A549 (cell line): ENCODE results near the gene TBCK. TPM values are rescaled to one million over a fixed set of nuclear protein-coding genes. Genes with fewer than 3 reads are reported as not detected.

Source experiments
- ATAC-seq, 2 experiments: fragments of 200-7000 bp in 1 of 2; fragments of >200 bp in 1 of 2; cut with Nextera tagmentation in 1 of 2; cut with Tn5 transposase in 1 of 2; 3 replicates each; pipeline versions ENCODE4 v1.8.0 to v1.9.1; 2018 to 2020; ENCODE audit warnings: mild to moderate bottlenecking in 1 of 2, moderate library complexity in 1 of 2
- CTCF ChIA-PET: fragments of 300-600 bp; sonication (Branson Sonifier 250); formaldehyde crosslinking; extraction: SDS; loops from one replicate; lab custom pipeline; 2021; ENCODE audit warnings: antibody characterized with exemption, inconsistent platforms; lab: Yijun Ruan, JAX
- POLR2A ChIA-PET: fragments of 350-600 bp; formaldehyde crosslinking; extraction: SDS; loops from one replicate; lab custom pipeline; 2021; ENCODE audit warnings: antibody characterized with exemption, inconsistent platforms; lab: Yijun Ruan, JAX
- DNase-seq, 2 experiments: peaks; one replicate each; pipeline versions ENCODE4 v3.0.0 to v3.0.0-alpha.2; 2011 to 2016; ENCODE audit warnings: low read depth in 1 of 2, low spot score in 1 of 2
- FAIRE-seq: peaks from 2 replicates; lab custom pipeline; 2011; peaks lifted over from hg19 to GRCh38; lab: Jason Lieb, UNC
- H3K27ac ChIP-seq, 2 experiments: fragments of >200 bp; sonication (Bioruptor Twin); formaldehyde crosslinking; 3 replicates each; pipeline ENCODE4 v1.5.1; 2016 to 2017
- H3K4me1 ChIP-seq: fragments of >200 bp; sonication (Bioruptor Twin); formaldehyde crosslinking; 3 replicates; pipeline ENCODE4 v1.6.1; 2016
- H3K4me2 ChIP-seq: fragments of >200 bp; sonication (Bioruptor Twin); formaldehyde crosslinking; 3 replicates; pipeline ENCODE4 v1.6.1; 2016
- H3K4me3 ChIP-seq: fragments of >200 bp; sonication (Bioruptor Twin); formaldehyde crosslinking; 3 replicates; pipeline ENCODE4 v1.5.1; 2016
- H3K9me3 ChIP-seq: fragments of >200 bp; sonication (Bioruptor Twin); formaldehyde crosslinking; 3 replicates; pipeline ENCODE4 v1.6.1; 2016
- CBX2 ChIP-seq: fragments of 200-600 bp; sonication (generic); IDR thresholded peaks from 2 replicates; pipeline ENCODE4 v1.6.1; 2016; ENCODE audit warnings: low read depth, mild to moderate bottlenecking, borderline replicate concordance
- CEBPB ChIP-seq, 2 experiments: fragments of >200 bp in 1 of 2; sonication (Bioruptor Twin) in 1 of 2; formaldehyde crosslinking in 1 of 2; IDR thresholded peaks; 2 replicates each; pipeline ENCODE4 v1.6.1; 2012 to 2016
- CHD2 ChIP-seq: fragments of 150-350 bp; IDR thresholded peaks from 2 replicates; pipeline ENCODE4 v1.6.1; 2014; ENCODE audit warnings: low read length; ENCODE audit not compliant: partially characterized antibody
- CHD4 ChIP-seq: fragments of 200-600 bp; sonication (generic); IDR thresholded peaks from 2 replicates; pipeline ENCODE4 v1.6.1; 2016; ENCODE audit warnings: antibody characterized with exemption, mild to moderate bottlenecking, borderline replicate concordance
- ESRRA ChIP-seq: fragments of 150-350 bp; IDR thresholded peaks from 2 replicates; pipeline ENCODE4 v1.6.1; 2014; ENCODE audit warnings: mild to moderate bottlenecking, low read length, borderline replicate concordance
- FOXS1 ChIP-seq: fragments of 250-450 bp; sonication (Bioruptor Pico); IDR thresholded peaks from 2 replicates; pipeline ENCODE4 v1.5.0; 2020; ENCODE audit warnings: mild to moderate bottlenecking, moderate library complexity
- KDM1A ChIP-seq: fragments of 200-600 bp; sonication (generic); IDR thresholded peaks from 2 replicates; pipeline ENCODE4 v1.6.1; 2016; ENCODE audit warnings: low read depth, mild to moderate bottlenecking
- KDM5A ChIP-seq: fragments of 200-600 bp; sonication (generic); IDR thresholded peaks from 2 replicates; pipeline ENCODE4 v1.6.1; 2016; ENCODE audit warnings: antibody characterized with exemption, mild to moderate bottlenecking
- MYC ChIP-seq: IDR thresholded peaks from 2 replicates; pipeline ENCODE4 v1.6.1; 2012; ENCODE audit warnings: mild to moderate bottlenecking, inconsistent platforms, low read length, improper control_type of control experiment, borderline replicate concordance
- NFE2L2 ChIP-seq: fragments of 150-350 bp; conservative IDR thresholded peaks from 2 replicates; pipeline ENCODE4 v1.6.1; 2014; ENCODE audit warnings: low read length
- POLR2AphosphoS2 ChIP-seq: conservative IDR thresholded peaks from 2 replicates; pipeline ENCODE4 v1.6.1; 2012; ENCODE audit warnings: low read length, improper control_type of control experiment, inconsistent platforms
- RAD21 ChIP-seq, 2 experiments: fragments of >200 bp in 1 of 2; sonication (Bioruptor Twin) in 1 of 2; formaldehyde crosslinking in 1 of 2; IDR thresholded peaks in 1 of 2; conservative IDR thresholded peaks in 1 of 2; 2 replicates in 1 of 2; 3 replicates in 1 of 2; pipeline ENCODE4 v1.6.1; 2012 to 2018; ENCODE audit warnings: inconsistent platforms in 1 of 2
- SMC3 ChIP-seq: fragments of >200 bp; sonication (Bioruptor Twin); formaldehyde crosslinking; IDR thresholded peaks from 3 replicates; pipeline ENCODE4 v1.6.1; 2018; ENCODE audit warnings: inconsistent platforms
- TFCP2L1 ChIP-seq: fragments of 250-450 bp; sonication (Bioruptor Pico); IDR thresholded peaks from 2 replicates; pipeline ENCODE4 v1.5.0; 2021; ENCODE audit warnings: mild to moderate bottlenecking
- ZC3H11A ChIP-seq: fragments of 450-650 bp; IDR thresholded peaks from 2 replicates; pipeline ENCODE4 v1.6.1; 2014; ENCODE audit warnings: antibody characterized with exemption, mild to moderate bottlenecking
- ZSCAN20 ChIP-seq: fragments of 250-450 bp; sonication (Bioruptor Pico); IDR thresholded peaks from 2 replicates; pipeline ENCODE4 v1.8.0; 2022; ENCODE audit warnings: mild to moderate bottlenecking, moderate library complexity
- WGBS: methylation state at CpG from one replicate; pipeline ENCODE4 v1.1.6; 2017; ENCODE audit errors: missing lambda C conversion rate; 5-methylcytosine and 5-hydroxymethylcytosine counted together
- polyA plus RNA-seq, 4 experiments: library from polyadenylated mRNA; depleted of rRNA in 3 of 4; stranded (reverse); fragments of >200 nt; fragmentation: RNase III in 1 of 4; extraction: RNeasy Plus Mini Kit Qiagen cat#74134 plus additional on column Dnase treatment in 1 of 4; gene quantifications; 2 replicates in 3 of 4; 3 replicates in 1 of 4; pipeline ENCODE4 v1.2.3, GENCODE V29; 2011 to 2017
- TF ChIP-seq, protein P1 (sequence below): fragments of 250-450 bp; sonication (Bioruptor Pico); IDR thresholded peaks from 2 replicates; pipeline ENCODE4 v1.5.0; 2021; ENCODE audit warnings: mild to moderate bottlenecking, moderate library complexity, borderline replicate concordance
- TF ChIP-seq, protein P2 (sequence below): fragments of 150-350 bp; IDR thresholded peaks from 2 replicates; pipeline ENCODE4 v1.6.1; 2014; ENCODE audit warnings: low read depth, mild to moderate bottlenecking, low read length
- TF ChIP-seq, protein P3 (sequence below): fragments of >200 bp; sonication (Bioruptor Twin); formaldehyde crosslinking; IDR thresholded peaks from 3 replicates; pipeline ENCODE4 v1.6.1; 2016
- TF ChIP-seq, protein P4 (sequence below): IDR thresholded peaks from 2 replicates; pipeline ENCODE4 v1.6.1; 2012

The TBCK gene
- polyA plus RNA-seq, 2 of the 4 experiments (the other 2 are of a cell fraction) = 3.9 to 18.4 TPM

DNA sequence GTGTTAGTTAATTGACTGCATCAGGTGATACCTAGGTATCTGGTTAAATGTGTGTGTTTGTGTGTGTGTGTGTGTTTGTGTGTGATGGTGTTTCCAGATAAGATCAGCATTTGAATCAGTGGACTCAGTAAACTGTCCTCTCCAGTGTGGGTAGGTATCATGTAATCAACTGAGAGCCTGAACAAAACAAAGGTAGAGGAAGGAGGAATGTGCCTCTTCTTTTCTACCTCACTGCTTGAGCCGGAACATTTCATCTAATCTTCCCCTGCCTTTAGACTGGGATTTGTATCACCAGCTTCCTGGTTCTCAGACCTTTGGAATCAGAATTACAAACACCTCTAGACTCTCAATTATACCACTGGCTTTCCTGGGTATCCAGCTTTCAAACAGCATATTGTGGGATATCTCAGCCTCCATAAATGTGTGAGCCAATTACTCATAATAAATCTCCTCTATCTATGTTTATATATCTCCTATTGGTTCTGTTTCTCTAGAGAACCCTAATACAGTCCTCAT lies 120.5 kb downstream of the TBCK start:
- no peaks in the 10 kb centered on the region for H3K4me1 ChIP-seq
- no peak overlapping the region for H3K27ac ChIP-seq
- ATAC-seq = no peak
- POLR2A ChIA-PET = no interaction called here
- no peak for DNase-seq
- FAIRE-seq = no peak
- no peak overlapping the region for H3K4me3 ChIP-seq
- no peaks in the 10 kb centered on the region for H3K9me3 ChIP-seq
- no peak overlapping the region for H3K4me2 ChIP-seq
- CTCF ChIA-PET = no interaction called here
- WGBS = 93% methylated on average over 1 of the region's 1 CpG
- TF ChIP-seq, protein P1, sequence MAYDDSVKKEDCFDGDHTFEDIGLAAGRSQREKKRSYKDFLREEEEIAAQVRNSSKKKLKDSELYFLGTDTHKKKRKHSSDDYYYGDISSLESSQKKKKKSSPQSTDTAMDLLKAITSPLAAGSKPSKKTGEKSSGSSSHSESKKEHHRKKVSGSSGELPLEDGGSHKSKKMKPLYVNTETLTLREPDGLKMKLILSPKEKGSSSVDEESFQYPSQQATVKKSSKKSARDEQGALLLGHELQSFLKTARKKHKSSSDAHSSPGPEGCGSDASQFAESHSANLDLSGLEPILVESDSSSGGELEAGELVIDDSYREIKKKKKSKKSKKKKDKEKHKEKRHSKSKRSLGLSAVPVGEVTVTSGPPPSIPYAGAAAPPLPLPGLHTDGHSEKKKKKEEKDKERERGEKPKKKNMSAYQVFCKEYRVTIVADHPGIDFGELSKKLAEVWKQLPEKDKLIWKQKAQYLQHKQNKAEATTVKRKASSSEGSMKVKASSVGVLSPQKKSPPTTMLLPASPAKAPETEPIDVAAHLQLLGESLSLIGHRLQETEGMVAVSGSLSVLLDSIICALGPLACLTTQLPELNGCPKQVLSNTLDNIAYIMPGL (CRISPR knock-in tag) = no peak
- TF ChIP-seq SMC3 (no peak), RAD21 (conservative IDR thresholded peaks at IDR 0.05 in 1 of 2, IDR thresholded peaks at IDR 0.05 in 1 of 2) (no peak), KDM5A (no peak), CHD4 (no peak), ZC3H11A (no peak), KDM1A (no peak), MYC (no peak), POLR2AphosphoS2 (no peak), ESRRA (no peak), FOXS1 (CRISPR knock-in tag) (no peak)
- TF ChIP-seq, protein P2, sequence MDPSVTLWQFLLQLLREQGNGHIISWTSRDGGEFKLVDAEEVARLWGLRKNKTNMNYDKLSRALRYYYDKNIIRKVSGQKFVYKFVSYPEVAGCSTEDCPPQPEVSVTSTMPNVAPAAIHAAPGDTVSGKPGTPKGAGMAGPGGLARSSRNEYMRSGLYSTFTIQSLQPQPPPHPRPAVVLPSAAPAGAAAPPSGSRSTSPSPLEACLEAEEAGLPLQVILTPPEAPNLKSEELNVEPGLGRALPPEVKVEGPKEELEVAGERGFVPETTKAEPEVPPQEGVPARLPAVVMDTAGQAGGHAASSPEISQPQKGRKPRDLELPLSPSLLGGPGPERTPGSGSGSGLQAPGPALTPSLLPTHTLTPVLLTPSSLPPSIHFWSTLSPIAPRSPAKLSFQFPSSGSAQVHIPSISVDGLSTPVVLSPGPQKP = no peak
- TF ChIP-seq, protein P3, sequence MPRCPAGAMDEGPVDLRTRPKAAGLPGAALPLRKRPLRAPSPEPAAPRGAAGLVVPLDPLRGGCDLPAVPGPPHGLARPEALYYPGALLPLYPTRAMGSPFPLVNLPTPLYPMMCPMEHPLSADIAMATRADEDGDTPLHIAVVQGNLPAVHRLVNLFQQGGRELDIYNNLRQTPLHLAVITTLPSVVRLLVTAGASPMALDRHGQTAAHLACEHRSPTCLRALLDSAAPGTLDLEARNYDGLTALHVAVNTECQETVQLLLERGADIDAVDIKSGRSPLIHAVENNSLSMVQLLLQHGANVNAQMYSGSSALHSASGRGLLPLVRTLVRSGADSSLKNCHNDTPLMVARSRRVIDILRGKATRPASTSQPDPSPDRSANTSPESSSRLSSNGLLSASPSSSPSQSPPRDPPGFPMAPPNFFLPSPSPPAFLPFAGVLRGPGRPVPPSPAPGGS = no peak
- TF ChIP-seq, protein P4, sequence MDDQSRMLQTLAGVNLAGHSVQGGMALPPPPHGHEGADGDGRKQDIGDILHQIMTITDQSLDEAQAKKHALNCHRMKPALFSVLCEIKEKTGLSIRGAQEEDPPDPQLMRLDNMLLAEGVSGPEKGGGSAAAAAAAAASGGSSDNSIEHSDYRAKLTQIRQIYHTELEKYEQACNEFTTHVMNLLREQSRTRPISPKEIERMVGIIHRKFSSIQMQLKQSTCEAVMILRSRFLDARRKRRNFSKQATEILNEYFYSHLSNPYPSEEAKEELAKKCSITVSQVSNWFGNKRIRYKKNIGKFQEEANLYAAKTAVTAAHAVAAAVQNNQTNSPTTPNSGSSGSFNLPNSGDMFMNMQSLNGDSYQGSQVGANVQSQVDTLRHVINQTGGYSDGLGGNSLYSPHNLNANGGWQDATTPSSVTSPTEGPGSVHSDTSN = no peak

DNA sequence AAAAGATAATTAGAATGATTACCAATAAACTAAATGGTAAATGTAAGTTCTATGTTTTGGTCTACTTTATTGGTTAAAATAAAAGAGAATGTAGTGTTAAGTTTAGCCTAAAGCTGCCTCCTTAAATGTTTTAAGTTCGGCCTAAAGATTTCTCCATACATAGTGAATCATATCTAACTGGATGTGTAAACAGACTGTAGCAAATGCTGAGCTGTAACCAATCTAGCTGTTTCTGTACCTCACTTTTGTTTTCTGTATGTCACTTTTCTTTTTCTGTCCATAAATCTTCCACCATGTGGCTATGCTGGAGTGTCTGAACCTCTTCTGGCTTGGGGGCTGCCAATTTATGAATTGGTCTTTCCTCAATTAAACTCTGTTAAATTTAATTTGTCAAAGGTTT lies 121.2 kb downstream of the TBCK start:
- TF ChIP-seq TFCP2L1 = no peak
- no peak for TF ChIP-seq CEBPB (IDR thresholded peaks at IDR 0.05)
- TF ChIP-seq NFE2L2 = no peak
- no peak for TF ChIP-seq CBX2
- no peak for TF ChIP-seq CHD2
- TF ChIP-seq ZSCAN20 (CRISPR knock-in tag) = no peak
- TF ChIP-seq, all 56 proteins: peak for 0
- H3K9me3 ChIP-seq = no peaks in the 10 kb centered on the region
- no peaks in the 10 kb centered on the region for H3K4me1 ChIP-seq
- DNase-seq = no peak
- 55% methylated on average over 1 of the region's 1 CpG for WGBS
- no peak for FAIRE-seq
- no peak for ATAC-seq
- no peak overlapping the region for H3K4me2 ChIP-seq
- H3K4me3 ChIP-seq = no peak overlapping the region
- POLR2A ChIA-PET = interaction anchor here (1.2 kb wide), 1 partner anchor 721 kb away, joined by 3 read pairs; the partner anchor contains the start of gene PPA2
- no peak overlapping the region for H3K27ac ChIP-seq
- CTCF ChIA-PET = no interaction called here
